Adrenal gland (tissue), 5 donors: Measurements from ENCODE around the gene TMEM266.

Source experiments
- POLR2A ChIP-seq, 2 donors: fragments of 450-650 bp; IDR thresholded peaks; one replicate each; pipeline ENCODE4 v1.6.1; 2017; ENCODE audit warnings: antibody characterized with exemption in 2 of 2, mild to moderate bottlenecking in 2 of 2, moderate library complexity in 1 of 2
- TF ChIP-seq, protein P1 (sequence below), 6 experiments: fragments of 450-650 bp in 4 of 6; fragments of 200-600 bp in 2 of 6; sonication (generic) in 1 of 6; IDR thresholded peaks; 1 replicate in 5 of 6; 2 replicates in 1 of 6; pipeline versions ENCODE4 v1.5.1 to v1.8.0; 2016 to 2021; ENCODE audit warnings: antibody characterized with exemption in 6 of 6, mild to moderate bottlenecking in 2 of 6, moderate library complexity in 1 of 6
- donor health status: DM: no; HTN: no; CAD: no.

DNA sequence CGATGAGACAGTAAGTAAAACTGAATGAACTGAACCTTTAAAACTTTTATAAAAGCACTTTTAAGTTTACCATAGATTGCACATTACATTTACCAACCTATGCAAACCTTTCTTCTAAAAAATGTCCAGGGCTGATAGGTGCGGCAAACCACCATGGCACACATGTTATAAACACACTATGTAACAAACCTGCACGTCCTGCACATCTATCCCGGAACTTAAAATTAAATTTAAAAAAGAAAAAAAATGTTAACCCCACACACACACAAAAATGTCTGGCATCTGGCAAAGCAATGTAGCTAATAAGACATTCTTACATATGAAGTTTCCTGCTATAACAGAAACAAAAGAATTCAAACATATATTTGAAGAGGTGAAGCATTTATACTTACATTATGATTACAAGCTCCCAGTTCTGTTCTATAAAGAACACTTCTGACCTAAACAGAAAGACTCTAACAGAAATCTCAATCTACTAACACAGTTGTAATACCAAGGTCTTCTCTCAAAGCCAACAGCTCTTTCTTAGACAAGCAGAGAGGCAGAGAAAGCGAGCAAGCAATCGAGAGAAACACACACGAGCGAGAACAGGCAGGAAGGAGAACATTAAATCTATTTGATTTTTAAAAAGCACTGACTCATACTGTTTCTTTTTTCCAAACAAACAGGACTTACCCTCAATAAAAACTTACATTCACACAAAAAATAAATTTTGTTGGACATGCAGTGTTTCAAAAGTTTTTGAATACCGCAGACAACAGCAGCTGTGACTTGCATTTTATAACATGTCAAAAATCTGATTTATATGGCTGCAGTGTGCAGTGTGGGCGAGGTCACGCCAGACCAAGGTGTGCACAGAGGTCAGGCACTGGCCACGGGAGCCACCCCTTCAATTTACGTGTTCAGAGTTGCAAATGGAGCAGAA is 47.9 kb upstream of the TMEM266 start, which contains the start of gene NRG4:
- TF ChIP-seq, protein P1, sequence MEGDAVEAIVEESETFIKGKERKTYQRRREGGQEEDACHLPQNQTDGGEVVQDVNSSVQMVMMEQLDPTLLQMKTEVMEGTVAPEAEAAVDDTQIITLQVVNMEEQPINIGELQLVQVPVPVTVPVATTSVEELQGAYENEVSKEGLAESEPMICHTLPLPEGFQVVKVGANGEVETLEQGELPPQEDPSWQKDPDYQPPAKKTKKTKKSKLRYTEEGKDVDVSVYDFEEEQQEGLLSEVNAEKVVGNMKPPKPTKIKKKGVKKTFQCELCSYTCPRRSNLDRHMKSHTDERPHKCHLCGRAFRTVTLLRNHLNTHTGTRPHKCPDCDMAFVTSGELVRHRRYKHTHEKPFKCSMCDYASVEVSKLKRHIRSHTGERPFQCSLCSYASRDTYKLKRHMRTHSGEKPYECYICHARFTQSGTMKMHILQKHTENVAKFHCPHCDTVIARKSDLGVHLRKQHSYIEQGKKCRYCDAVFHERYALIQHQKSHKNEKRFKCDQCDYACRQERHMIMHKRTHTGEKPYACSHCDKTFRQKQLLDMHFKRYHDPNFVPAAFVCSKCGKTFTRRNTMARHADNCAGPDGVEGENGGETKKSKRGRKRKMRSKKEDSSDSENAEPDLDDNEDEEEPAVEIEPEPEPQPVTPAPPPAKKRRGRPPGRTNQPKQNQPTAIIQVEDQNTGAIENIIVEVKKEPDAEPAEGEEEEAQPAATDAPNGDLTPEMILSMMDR (IDR thresholded peaks at IDR 0.05) = no peak
- TF ChIP-seq POLR2A (IDR thresholded peaks at IDR 0.05) = no peak
